ENCODE data around the gene SATB2. TPM values are rescaled to one million over a fixed set of nuclear protein-coding genes. Genes with fewer than 3 reads are reported as not detected.

SATB2 gene
- polyA plus RNA-seq, 1 donor from 2014 or later = 0.21 TPM

- no peak overlapping the region for H2AFZ ChIP-seq (ENCODE audit: low read depth, low read length)
- no peaks in the 10 kb centered on the region for H4K20me1 ChIP-seq (ENCODE audit: insufficient read depth)
- H3K9me3 ChIP-seq (ENCODE audit: low read length) = no peaks in the 10 kb centered on the region
- no peak overlapping the region for H3K4me3 ChIP-seq (ENCODE audit: low read length)
- H3K36me3 ChIP-seq (ENCODE audit: insufficient read depth, low read length) = no peaks in the 10 kb centered on the region
- no peak overlapping the region for H3K9ac ChIP-seq (ENCODE audit: low read length)
- TF ChIP-seq POLR2AphosphoS5 (IDR thresholded peaks at IDR 0.05) = no peak
- TF ChIP-seq EZH2 (IDR thresholded peaks at IDR 0.05; ENCODE audit: borderline replicate concordance, insufficient read depth, low read length, poor library complexity, severe bottlenecking) = no peak
- TF ChIP-seq TAF1 (IDR thresholded peaks at IDR 0.05; ENCODE audit: low read depth) = no peak
- TF ChIP-seq EP300 (conservative IDR thresholded peaks at IDR 0.05; ENCODE audit: poor library complexity, severe bottlenecking) = no peak
- no peak for TF ChIP-seq RAD21 (conservative IDR thresholded peaks at IDR 0.05)
- TF ChIP-seq SMC3 (conservative IDR thresholded peaks at IDR 0.05; ENCODE audit: poor library complexity) = no peak
- TF ChIP-seq MXI1 (conservative IDR thresholded peaks at IDR 0.05; ENCODE audit: poor library complexity, severe bottlenecking) = no peak
- no peak for TF ChIP-seq CTCF (IDR thresholded peaks at IDR 0.05; ENCODE audit: poor library complexity, severe bottlenecking)
- TF ChIP-seq REST (IDR thresholded peaks at IDR 0.05; ENCODE audit: borderline replicate concordance) = no peak
- no peak overlapping the region for H3K27ac ChIP-seq (ENCODE audit: low read length)
- H3K27me3 ChIP-seq (ENCODE audit: insufficient read depth, low read depth, low read length) = no peaks in the 10 kb centered on the region
- no peak overlapping the region for H3K4me2 ChIP-seq (ENCODE audit: low read length)
- H3F3A ChIP-seq (ENCODE audit: insufficient read depth, low read length, poor library complexity, severe bottlenecking) = no peaks in the 10 kb centered on the region
- no peaks in the 10 kb centered on the region for H3K9me2 ChIP-seq (ENCODE audit: insufficient read depth, low read length)
- H3K79me2 ChIP-seq (replicated peaks; ENCODE audit: insufficient read depth, low read length) = no peaks in the 10 kb centered on the region
These were observed 91.3 kb downstream of the SATB2 start for GRCh38 chr2:199366406-199366805.

GRCh38 chr2:199364153-199364552, 93.6 kb downstream of the SATB2 start:
- Histone ChIP-seq H3K27ac (ENCODE audit: low read length) (no peak overlapping the region), H3K4me3 (ENCODE audit: low read length) (no peak overlapping the region), H3F3A (ENCODE audit: insufficient read depth, low read length, poor library complexity, severe bottlenecking) (no peaks in the 10 kb centered on the region), H3K79me2 (replicated peaks; ENCODE audit: insufficient read depth, low read length) (no peaks in the 10 kb centered on the region), H3K27me3 (ENCODE audit: insufficient read depth, low read depth, low read length) (no peaks in the 10 kb centered on the region), H3K4me2 (ENCODE audit: low read length) (no peak overlapping the region), H3K9me2 (ENCODE audit: insufficient read depth, low read length) (no peaks in the 10 kb centered on the region), H3K36me3 (ENCODE audit: insufficient read depth, low read length) (no peaks in the 10 kb centered on the region), H4K20me1 (ENCODE audit: insufficient read depth) (no peaks in the 10 kb centered on the region), H2AFZ (ENCODE audit: low read depth, low read length) (no peak overlapping the region), H3K9ac (ENCODE audit: low read length) (no peak overlapping the region), H3K9me3 (ENCODE audit: low read length) (no peaks in the 10 kb centered on the region)
- TF ChIP-seq TAF1 (IDR thresholded peaks at IDR 0.05; ENCODE audit: low read depth) (no peak), EZH2 (IDR thresholded peaks at IDR 0.05; ENCODE audit: borderline replicate concordance, insufficient read depth, low read length, poor library complexity, severe bottlenecking) (no peak), MXI1 (conservative IDR thresholded peaks at IDR 0.05; ENCODE audit: poor library complexity, severe bottlenecking) (no peak), SMC3 (conservative IDR thresholded peaks at IDR 0.05; ENCODE audit: poor library complexity) (no peak), EP300 (conservative IDR thresholded peaks at IDR 0.05; ENCODE audit: poor library complexity, severe bottlenecking) (no peak), RAD21 (conservative IDR thresholded peaks at IDR 0.05) (no peak), REST (IDR thresholded peaks at IDR 0.05; ENCODE audit: borderline replicate concordance) (no peak), CTCF (IDR thresholded peaks at IDR 0.05; ENCODE audit: poor library complexity, severe bottlenecking) (no peak), POLR2AphosphoS5 (IDR thresholded peaks at IDR 0.05) (no peak)
